Osteocyte (in vitro differentiated cells): ENCODE data around the gene CACTIN. TPM values are rescaled to one million over a fixed set of nuclear protein-coding genes. Genes with fewer than 3 reads are reported as not detected.

Experiments
- DNase-seq: peaks from one replicate; pipeline ENCODE4 v3.0.0; 2021; ENCODE audit warnings: mixed read lengths; ENCODE audit not compliant: unreplicated experiment; ENCODE audit errors: extremely low spot score
- H3K27ac Mint-ChIP-seq: one replicate; pipeline ENCODE4 v1.8.0; 2021; ENCODE audit warnings: mild to moderate bottlenecking, mixed read lengths; ENCODE audit not compliant: unreplicated experiment
- H3K27me3 Mint-ChIP-seq: one replicate; pipeline ENCODE4 v1.8.0; 2021; ENCODE audit warnings: mixed read lengths; ENCODE audit not compliant: unreplicated experiment
- H3K36me3 Mint-ChIP-seq: one replicate; pipeline ENCODE4 v1.8.0; 2021; ENCODE audit warnings: mixed read lengths; ENCODE audit not compliant: unreplicated experiment
- H3K4me1 Mint-ChIP-seq: one replicate; pipeline ENCODE4 v1.8.0; 2021; ENCODE audit warnings: mixed read lengths; ENCODE audit not compliant: unreplicated experiment
- H3K4me3 Mint-ChIP-seq: one replicate; pipeline ENCODE4 v1.8.0; 2021; ENCODE audit warnings: mild to moderate bottlenecking, moderate library complexity, mixed read lengths; ENCODE audit not compliant: unreplicated experiment
- H3K9me3 Mint-ChIP-seq: one replicate; pipeline ENCODE4 v1.8.0; 2021; ENCODE audit warnings: mixed read lengths; ENCODE audit not compliant: unreplicated experiment
- CTCF ChIP-seq: fragments of 200-600 bp; sonication (generic); IDR thresholded peaks from 2 replicates; pipeline ENCODE4 v1.5.0; 2021; ENCODE audit warnings: antibody characterized with exemption, mild to moderate bottlenecking, moderate library complexity
- total RNA-seq: library from RNA; stranded (reverse); gene quantifications from 2 replicates; pipeline ENCODE4 v1.2.1, GENCODE V29; 2021

Gene CACTIN
- total RNA-seq, 1 donor from 2014 or later = 24.7 TPM

GRCh38 chr19:3575949-3576673 lies 50.5 kb downstream of the CACTIN start:
- H3K27me3 Mint-ChIP-seq = no peaks in the 10 kb centered on the region
- DNase-seq = no peak
- no peak for TF ChIP-seq CTCF
- peaks cover 11% of the 10 kb centered on the region for H3K36me3 Mint-ChIP-seq
- no peak overlapping the region for H3K27ac Mint-ChIP-seq
- H3K4me3 Mint-ChIP-seq = no peak overlapping the region
- no peaks in the 10 kb centered on the region for H3K9me3 Mint-ChIP-seq
- H3K4me1 Mint-ChIP-seq = peaks cover 34% of the 10 kb centered on the region

GRCh38 chr19:3575260-3575741 lies 51.3 kb downstream of the CACTIN start:
- Mint-ChIP-seq H3K27me3 (no peaks in the 10 kb centered on the region), H3K9me3 (no peaks in the 10 kb centered on the region), H3K36me3 (peaks cover 11% of the 10 kb centered on the region), H3K4me1 (peaks cover 26% of the 10 kb centered on the region), H3K4me3 (peak overlapping the region; percentile 20), H3K27ac (no peak overlapping the region)
- DNase-seq = no peak
- TF ChIP-seq CTCF = peak; percentile 47

- Mint-ChIP-seq H3K27ac (peak overlapping the region; percentile 27), H3K4me1 (peaks cover 16% of the 10 kb centered on the region), H3K36me3 (peaks cover 10% of the 10 kb centered on the region), H3K9me3 (no peaks in the 10 kb centered on the region), H3K27me3 (no peaks in the 10 kb centered on the region), H3K4me3 (peak overlapping the region; percentile 78)
- TF ChIP-seq CTCF = no peak
- DNase-seq = peak; percentile 97
Measured at GRCh38 chr19:3573858-3574637, 52.5 kb downstream of the CACTIN start.

GRCh38 chr19:3573162-3573857 lies 53.3 kb downstream of the CACTIN start:
- no peak for TF ChIP-seq CTCF
- DNase-seq = no peak
- Mint-ChIP-seq H3K36me3 (peaks cover 9% of the 10 kb centered on the region), H3K27me3 (no peaks in the 10 kb centered on the region), H3K4me1 (peaks cover 15% of the 10 kb centered on the region), H3K27ac (peak overlapping the region; percentile 27), H3K4me3 (peak overlapping the region; percentile 78), H3K9me3 (no peaks in the 10 kb centered on the region)

- H3K9me3 Mint-ChIP-seq = no peaks in the 10 kb centered on the region
- H3K27me3 Mint-ChIP-seq = no peaks in the 10 kb centered on the region
- no peak for DNase-seq
- peak within 1 kb of the TSS; percentile 78 for H3K4me3 Mint-ChIP-seq
- H3K36me3 Mint-ChIP-seq = peaks cover 9% of the 10 kb centered on the region
- no peak for TF ChIP-seq CTCF
- peaks cover 15% of the 10 kb centered on the region for H3K4me1 Mint-ChIP-seq
- H3K27ac Mint-ChIP-seq = peak within 1 kb of the TSS; percentile 68
Measured at GRCh38 chr19:3572855-3573161, 53.8 kb downstream of the CACTIN start, which contains the start of gene HMG20B. Gene HMG20B (plus strand): TSS chr19:3572944. CDS start chr19:3573310, 366 bp downstream.
